Keratinocyte (primary cell): ENCODE measurements around the gene INPP5B. TPM values are rescaled to one million over a fixed set of nuclear protein-coding genes. Genes with fewer than 3 reads are reported as not detected.

Source experiments
- DNase-seq: peaks from one replicate; pipeline ENCODE4 v3.0.0-alpha.2; 2011; ENCODE audit warnings: low read depth, missing footprints, low spot score
- FAIRE-seq: peaks from 2 replicates; lab custom pipeline; 2011; peaks lifted over from hg19 to GRCh38; lab: Jason Lieb, UNC
- H2AFZ ChIP-seq: 2 replicates; pipeline ENCODE4 v1.6.0; 2012; ENCODE audit warnings: low read length, control low read depth, inconsistent platforms; ENCODE audit not compliant: control insufficient read depth
- H3K27ac ChIP-seq: 2 replicates; pipeline ENCODE4 v1.5.1; 2011; ENCODE audit warnings: low read length; ENCODE audit not compliant: control insufficient read depth, insufficient read depth
- H3K27me3 ChIP-seq: 3 replicates; pipeline ENCODE4 v1.6.0; 2011; ENCODE audit warnings: low read length; ENCODE audit not compliant: control insufficient read depth, insufficient read depth; ENCODE audit errors: extremely low read depth
- H3K36me3 ChIP-seq, 2 experiments: 2 replicates in 1 of 2; 3 replicates in 1 of 2; pipeline ENCODE4 v1.5.1; 2011; ENCODE audit warnings: low read length in 2 of 2, mild to moderate bottlenecking in 1 of 2; ENCODE audit not compliant: control insufficient read depth in 2 of 2, insufficient read depth in 2 of 2; ENCODE audit errors: extremely low read depth in 1 of 2
- H3K4me1 ChIP-seq: 3 replicates; pipeline ENCODE4 v1.5.1; 2011; ENCODE audit warnings: low read length; ENCODE audit not compliant: control insufficient read depth, insufficient read depth; ENCODE audit errors: extremely low read depth
- H3K4me2 ChIP-seq: 3 replicates; pipeline ENCODE4 v1.6.0; 2011; ENCODE audit warnings: low read depth, low read length; ENCODE audit not compliant: control insufficient read depth, insufficient read depth; ENCODE audit errors: extremely low read depth
- H3K4me3 ChIP-seq, 3 experiments: fragments of 200-600 bp in 1 of 3; sonication (generic) in 1 of 3; 2 replicates in 2 of 3; 3 replicates in 1 of 3; pipeline ENCODE4 v1.5.1; 2011 to 2016; ENCODE audit warnings: low read length in 3 of 3, mild to moderate bottlenecking in 3 of 3, control low read depth in 2 of 3, inconsistent platforms in 1 of 3, low read depth in 1 of 3, mixed read lengths in 1 of 3, mixed run types in 1 of 3, moderate library complexity in 1 of 3; ENCODE audit not compliant: control insufficient read depth in 2 of 3, insufficient read depth in 2 of 3; ENCODE audit errors: extremely low read depth in 1 of 3
- H3K79me2 ChIP-seq: 2 replicates; pipeline ENCODE4 v1.6.0; 2012; ENCODE audit warnings: low read length; ENCODE audit not compliant: control insufficient read depth, insufficient read depth
- H3K9ac ChIP-seq: 3 replicates; pipeline ENCODE4 v1.6.0; 2011; ENCODE audit warnings: low read length; ENCODE audit not compliant: control insufficient read depth, insufficient read depth; ENCODE audit errors: extremely low read depth
- H3K9me1 ChIP-seq: 3 replicates; pipeline ENCODE4 v1.6.0; 2011; ENCODE audit warnings: low read length; ENCODE audit not compliant: control insufficient read depth, insufficient read depth; ENCODE audit errors: extremely low read depth
- H3K9me3 ChIP-seq: 2 replicates; pipeline ENCODE4 v1.5.1; 2012; ENCODE audit warnings: low read depth, low read length; ENCODE audit not compliant: control insufficient read depth
- H4K20me1 ChIP-seq: 3 replicates; pipeline ENCODE4 v1.6.0; 2011; ENCODE audit warnings: low read length; ENCODE audit not compliant: control insufficient read depth, insufficient read depth; ENCODE audit errors: extremely low read depth
- CTCF ChIP-seq, 3 experiments: IDR thresholded peaks in 1 of 3; conservative IDR thresholded peaks in 1 of 3; optimal IDR thresholded peaks in 1 of 3; 2 replicates in 2 of 3; 3 replicates in 1 of 3; pipeline versions ENCODE3 to v1.5.1; 2011; ENCODE audit warnings: low read length in 3 of 3, mild to moderate bottlenecking in 3 of 3, moderate library complexity in 2 of 3, control low read depth in 1 of 3, inconsistent platforms in 1 of 3; ENCODE audit not compliant: insufficient read depth in 2 of 3; ENCODE audit errors: extremely low read depth in 1 of 3
- EZH2 ChIP-seq: IDR thresholded peaks from one replicate; pipeline ENCODE4 v1.6.1; 2012; ENCODE audit warnings: inconsistent platforms, mild to moderate bottlenecking, low read length, moderate library complexity
- dilution Hi-C: fragments of 300-500 bp; cut with MboI; formaldehyde crosslinking; loops from one replicate; pipeline ENCODE4 v1.7.0; 2020; ENCODE audit warnings: low sequenced_read_pairs; ENCODE audit not compliant: extremely low pct_ligation_motif_present
- polyA plus RNA-seq, 5 experiments: library from polyadenylated mRNA; depleted of rRNA in 3 of 5; stranded (reverse) in 3 of 5; stranded (forward) in 1 of 5; unstranded in 1 of 5; fragments of >200 nt; gene quantifications; 1 replicate in 1 of 5; 2 replicates in 3 of 5; 3 replicates in 1 of 5; pipeline versions ENCODE4 v1.2.1 to v1.2.3, GENCODE V29; 2011 to 2012; ENCODE audit warnings: missing spikeins in 2 of 5, low read depth in 1 of 5, low replicate concordance in 1 of 5

INPP5B gene
- polyA plus RNA-seq, 1 donor (not counting 4 experiments of a cell fraction or from before 2014, with no cell fraction given), result 6.4 TPM

GRCh38 chr1:37875833-37876232, 71.0 kb downstream of the INPP5B start:
- Histone ChIP-seq H3K9me3 (no peaks in the 10 kb centered on the region), H3K4me2 (no peak overlapping the region), H3K9ac (no peak overlapping the region), H3K36me3 (peaks cover 4 to 5% of the 10 kb centered on the region in 2 experiments), H3K27me3 (no peaks in the 10 kb centered on the region), H3K4me1 (no peaks in the 10 kb centered on the region), H4K20me1 (no peaks in the 10 kb centered on the region), H3K4me3 (no peak overlapping the region), H3K79me2 (no peaks in the 10 kb centered on the region), H3K9me1 (no peaks in the 10 kb centered on the region), H2AFZ (no peak overlapping the region), H3K27ac (no peak overlapping the region)
- FAIRE-seq (no peak), DNase-seq (no peak)
- TF ChIP-seq CTCF (optimal IDR thresholded peaks at IDR 0.05 in 1 of 3, IDR thresholded peaks at IDR 0.05 in 1 of 3, conservative IDR thresholded peaks at IDR 0.05 in 1 of 3; ENCODE audit: extremely low read depth in 1 of 3, insufficient read depth in 2 of 3, low read length in 3 of 3), result peak in 2 of 3 experiments; percentile 40 to 41
- no peak for TF ChIP-seq EZH2
- dilution Hi-C loops, result no loop called here

- peaks cover 0 to 2% of the 10 kb centered on the region in 2 experiments for H3K36me3 ChIP-seq
- FAIRE-seq, result no peak
- H3K4me2 ChIP-seq, result no peak overlapping the region
These were observed 74.2 kb downstream of the INPP5B start for GRCh38 chr1:37872692-37873091.

More at GRCh38 chr1:37872692-37873091, 74.2 kb downstream of the INPP5B start:
- Histone ChIP-seq H4K20me1 (no peaks in the 10 kb centered on the region), H3K27me3 (no peaks in the 10 kb centered on the region), H3K9ac (no peak overlapping the region), H3K9me1 (no peaks in the 10 kb centered on the region), H3K9me3 (no peaks in the 10 kb centered on the region), H3K79me2 (no peaks in the 10 kb centered on the region), H2AFZ (no peak overlapping the region), H3K4me1 (no peaks in the 10 kb centered on the region), H3K27ac (no peak overlapping the region), H3K4me3 (no peak overlapping the region)
- no peak for TF ChIP-seq EZH2
- no peak for TF ChIP-seq CTCF (optimal IDR thresholded peaks at IDR 0.05 in 1 of 3, IDR thresholded peaks at IDR 0.05 in 1 of 3, conservative IDR thresholded peaks at IDR 0.05 in 1 of 3; ENCODE audit: extremely low read depth in 1 of 3, insufficient read depth in 2 of 3, low read length in 3 of 3)
- dilution Hi-C loops, result no loop called here
- DNase-seq, result no peak
